Chondrocyte (in vitro differentiated cells): ENCODE measurements around the gene CTSL. TPM values are rescaled to one million over a fixed set of nuclear protein-coding genes. Genes with fewer than 3 reads are reported as not detected.
A peak's percentile ranks its signal among the peaks of the same experiment; 100 is the strongest.

Source experiments
- DNase-seq: peaks from one replicate; pipeline ENCODE4 v3.0.0; 2021; ENCODE audit warnings: mixed read lengths, low spot score
- H3K27ac Mint-ChIP-seq: one replicate; pipeline ENCODE4 v1.8.0; 2021; ENCODE audit warnings: mild to moderate bottlenecking, moderate library complexity, mixed read lengths; ENCODE audit not compliant: unreplicated experiment
- H3K27me3 Mint-ChIP-seq: 2 replicates; pipeline ENCODE4 v1.8.0; 2021; ENCODE audit warnings: low read depth, mixed read lengths
- H3K36me3 Mint-ChIP-seq: 2 replicates; pipeline ENCODE4 v1.8.0; 2021; ENCODE audit warnings: low read depth, mixed read lengths
- H3K4me1 Mint-ChIP-seq: 2 replicates; pipeline ENCODE4 v1.8.0; 2021; ENCODE audit warnings: low read depth, mild to moderate bottlenecking, mixed read lengths
- H3K4me3 Mint-ChIP-seq: one replicate; pipeline ENCODE4 v1.8.0; 2021; ENCODE audit warnings: mild to moderate bottlenecking, moderate library complexity, mixed read lengths; ENCODE audit not compliant: unreplicated experiment
- H3K9me3 Mint-ChIP-seq: 2 replicates; pipeline ENCODE4 v1.8.0; 2021; ENCODE audit warnings: low read depth, mixed read lengths
- CTCF ChIP-seq: fragments of 200-600 bp; sonication (generic); IDR thresholded peaks from 2 replicates; pipeline ENCODE4 v1.5.0; 2021; ENCODE audit warnings: antibody characterized with exemption, mild to moderate bottlenecking, moderate library complexity
- total RNA-seq: library from RNA; stranded (reverse); gene quantifications from 3 replicates; pipeline ENCODE4 v1.2.1, GENCODE V29; 2021

Gene CTSL
- total RNA-seq, 1 donor from 2014 or later: 77.7 TPM

GRCh38 chr9:87707805-87708506 is 18.0 kb upstream of the CTSL start:
- TF ChIP-seq CTCF: no peak
- Mint-ChIP-seq H3K36me3 (peaks cover 34% of the 10 kb centered on the region), H3K9me3 (no peaks in the 10 kb centered on the region), H3K27ac (no peak overlapping the region), H3K27me3 (no peaks in the 10 kb centered on the region), H3K4me1 (peaks cover 33% of the 10 kb centered on the region), H3K4me3 (no peak overlapping the region)
- no peak for DNase-seq

GRCh38 chr9:87708546-87708945 is 17.4 kb upstream of the CTSL start:
- Mint-ChIP-seq H3K4me3 (no peak overlapping the region), H3K36me3 (peaks cover 30% of the 10 kb centered on the region), H3K4me1 (peaks cover 39% of the 10 kb centered on the region), H3K27ac (no peak overlapping the region), H3K9me3 (no peaks in the 10 kb centered on the region), H3K27me3 (no peaks in the 10 kb centered on the region)
- DNase-seq: no peak
- TF ChIP-seq CTCF: no peak

GRCh38 chr9:87708986-87709728 is 16.8 kb upstream of the CTSL start:
- H3K27me3 Mint-ChIP-seq: no peaks in the 10 kb centered on the region
- H3K4me3 Mint-ChIP-seq: no peak overlapping the region
- TF ChIP-seq CTCF: no peak
- no peak overlapping the region for H3K27ac Mint-ChIP-seq
- H3K36me3 Mint-ChIP-seq: peaks cover 30% of the 10 kb centered on the region
- no peak for DNase-seq
- peaks cover 45% of the 10 kb centered on the region for H3K4me1 Mint-ChIP-seq
- H3K9me3 Mint-ChIP-seq: no peaks in the 10 kb centered on the region

GRCh38 chr9:87710443-87710842 is 15.5 kb upstream of the CTSL start:
- Mint-ChIP-seq H3K27ac (no peak overlapping the region), H3K36me3 (peaks cover 27% of the 10 kb centered on the region), H3K27me3 (no peaks in the 10 kb centered on the region), H3K4me1 (peaks cover 51% of the 10 kb centered on the region), H3K4me3 (no peak overlapping the region), H3K9me3 (no peaks in the 10 kb centered on the region)
- TF ChIP-seq CTCF: no peak
- no peak for DNase-seq

- H3K9me3 Mint-ChIP-seq: no peaks in the 10 kb centered on the region
- H3K4me3 Mint-ChIP-seq: no peak overlapping the region
- H3K36me3 Mint-ChIP-seq: peaks cover 16% of the 10 kb centered on the region
- no peak for TF ChIP-seq CTCF
- DNase-seq: no peak
- H3K27ac Mint-ChIP-seq: peak overlapping the region; percentile 100
- H3K27me3 Mint-ChIP-seq: no peaks in the 10 kb centered on the region
- H3K4me1 Mint-ChIP-seq: peaks cover 61% of the 10 kb centered on the region
Observed at GRCh38 chr9:87711857-87712800, 13.8 kb upstream of the CTSL start.
